Transverse colon (tissue), 3 donors: ENCODE measurements around the gene SAMD8.

Experiments
- CTCF ChIP-seq, 5 experiments: fragments of 200-600 bp in 3 of 5; fragments of 450-650 bp in 2 of 5; sonication (generic) in 3 of 5; IDR thresholded peaks; 1 replicate in 2 of 5; 2 replicates in 3 of 5; pipeline ENCODE4 v1.5.1; 2016 to 2017; ENCODE audit warnings: antibody characterized with exemption in 5 of 5, inconsistent platforms in 3 of 5, mild to moderate bottlenecking in 2 of 5, moderate library complexity in 1 of 5
- POLR2A ChIP-seq: fragments of 450-650 bp; IDR thresholded peaks from one replicate; pipeline ENCODE4 v1.6.1; 2016; ENCODE audit warnings: antibody characterized with exemption, mild to moderate bottlenecking, moderate library complexity

GRCh38 chr10:75150656-75151055 lies 39.2 kb downstream of the SAMD8 start:
- TF ChIP-seq CTCF (IDR thresholded peaks at IDR 0.05), result no peak
- no peak for TF ChIP-seq POLR2A
